ENCODE results near the gene TMEM140. TPM values are rescaled to one million over a fixed set of nuclear protein-coding genes. Genes with fewer than 3 reads are reported as not detected.

TMEM140 gene
- polyA plus RNA-seq, 1 donor (not counting 4 experiments of a cell fraction or from before 2014, with no cell fraction given), result 0.17 TPM

GRCh38 chr7:135206941-135207391 lies 59.1 kb downstream of the TMEM140 start:
- no peaks in the 10 kb centered on the region for H3K9me3 ChIP-seq (ENCODE audit: control insufficient read depth, low read depth, low read length)
- no peaks in the 10 kb centered on the region for H3K9me1 ChIP-seq (ENCODE audit: control insufficient read depth, extremely low read depth, insufficient read depth, low read length)
- H3K4me1 ChIP-seq (ENCODE audit: control insufficient read depth, extremely low read depth, insufficient read depth, low read length), result peaks cover 30% of the 10 kb centered on the region
- FAIRE-seq (no peak), DNase-seq (ENCODE audit: low read depth, low spot score) (no peak)
- H4K20me1 ChIP-seq (ENCODE audit: control insufficient read depth, extremely low read depth, insufficient read depth, low read length), result no peaks in the 10 kb centered on the region
- H3K79me2 ChIP-seq (ENCODE audit: control insufficient read depth, insufficient read depth, low read length), result peaks cover 42% of the 10 kb centered on the region
- no peak overlapping the region for H3K27ac ChIP-seq (ENCODE audit: control insufficient read depth, insufficient read depth, low read length)
- H2AFZ ChIP-seq (ENCODE audit: control insufficient read depth, low read length), result no peak overlapping the region
- H3K4me2 ChIP-seq (ENCODE audit: control insufficient read depth, extremely low read depth, insufficient read depth, low read depth, low read length), result no peak overlapping the region
- no peak overlapping the region for H3K4me3 ChIP-seq (ENCODE audit: control insufficient read depth in 2 of 3, extremely low read depth in 1 of 3, insufficient read depth in 2 of 3, low read depth in 1 of 3, low read length in 3 of 3)
- TF ChIP-seq EZH2 (IDR thresholded peaks at IDR 0.05; ENCODE audit: low read length) (no peak), CTCF (optimal IDR thresholded peaks at IDR 0.05 in 1 of 3, IDR thresholded peaks at IDR 0.05 in 1 of 3, conservative IDR thresholded peaks at IDR 0.05 in 1 of 3; ENCODE audit: extremely low read depth in 1 of 3, insufficient read depth in 2 of 3, low read length in 3 of 3) (no peak)
- dilution Hi-C loops (cut with MboI; ENCODE audit: extremely low pct_ligation_motif_present, low sequenced_read_pairs), result no loop called here
- no peaks in the 10 kb centered on the region for H3K27me3 ChIP-seq (ENCODE audit: control insufficient read depth, extremely low read depth, insufficient read depth, low read length)
- H3K36me3 ChIP-seq (ENCODE audit: control insufficient read depth in 2 of 2, extremely low read depth in 1 of 2, insufficient read depth in 2 of 2, low read length in 2 of 2), result peaks cover 9 to 18% of the 10 kb centered on the region in 2 experiments
- no peak overlapping the region for H3K9ac ChIP-seq (ENCODE audit: control insufficient read depth, extremely low read depth, insufficient read depth, low read length)

- Histone ChIP-seq H3K4me3 (ENCODE audit: control insufficient read depth in 2 of 3, extremely low read depth in 1 of 3, insufficient read depth in 2 of 3, low read depth in 1 of 3, low read length in 3 of 3) (no peak overlapping the region), H3K9me1 (ENCODE audit: control insufficient read depth, extremely low read depth, insufficient read depth, low read length) (no peaks in the 10 kb centered on the region), H3K4me1 (ENCODE audit: control insufficient read depth, extremely low read depth, insufficient read depth, low read length) (peaks cover 32% of the 10 kb centered on the region), H3K27ac (ENCODE audit: control insufficient read depth, insufficient read depth, low read length) (no peak overlapping the region), H3K27me3 (ENCODE audit: control insufficient read depth, extremely low read depth, insufficient read depth, low read length) (no peaks in the 10 kb centered on the region), H4K20me1 (ENCODE audit: control insufficient read depth, extremely low read depth, insufficient read depth, low read length) (no peaks in the 10 kb centered on the region), H2AFZ (ENCODE audit: control insufficient read depth, low read length) (no peak overlapping the region), H3K4me2 (ENCODE audit: control insufficient read depth, extremely low read depth, insufficient read depth, low read depth, low read length) (no peak overlapping the region), H3K9me3 (ENCODE audit: control insufficient read depth, low read depth, low read length) (no peaks in the 10 kb centered on the region), H3K36me3 (ENCODE audit: control insufficient read depth in 2 of 2, extremely low read depth in 1 of 2, insufficient read depth in 2 of 2, low read length in 2 of 2) (peaks cover 9 to 18% of the 10 kb centered on the region in 2 experiments), H3K9ac (ENCODE audit: control insufficient read depth, extremely low read depth, insufficient read depth, low read length) (no peak overlapping the region), H3K79me2 (ENCODE audit: control insufficient read depth, insufficient read depth, low read length) (peaks cover 42% of the 10 kb centered on the region)
- FAIRE-seq, result no peak
- dilution Hi-C loops (cut with MboI; ENCODE audit: extremely low pct_ligation_motif_present, low sequenced_read_pairs), result no loop called here
- DNase-seq (ENCODE audit: low read depth, low spot score), result no peak
- no peak for TF ChIP-seq CTCF (optimal IDR thresholded peaks at IDR 0.05 in 1 of 3, IDR thresholded peaks at IDR 0.05 in 1 of 3, conservative IDR thresholded peaks at IDR 0.05 in 1 of 3; ENCODE audit: extremely low read depth in 1 of 3, insufficient read depth in 2 of 3, low read length in 3 of 3)
- TF ChIP-seq EZH2 (IDR thresholded peaks at IDR 0.05; ENCODE audit: low read length), result no peak
These were observed 59.7 kb downstream of the TMEM140 start for GRCh38 chr7:135207406-135208101.
